Osteoblast (primary cell): Measurements from ENCODE around the gene RBMS2. TPM values are rescaled to one million over a fixed set of nuclear protein-coding genes. Genes with fewer than 3 reads are reported as not detected.
A peak's percentile ranks its signal among the peaks of the same experiment; 100 is the strongest.

ENCODE experiments used
- DNase-seq: peaks from one replicate; pipeline ENCODE4 v3.0.0; 2011; ENCODE audit warnings: low spot score, mixed read lengths; ENCODE audit not compliant: insufficient read length; ENCODE audit errors: missing footprints
- H2AFZ ChIP-seq: 2 replicates; pipeline ENCODE4 v1.6.0; 2011; ENCODE audit warnings: mild to moderate bottlenecking, low read length
- H3K27ac ChIP-seq: 2 replicates; pipeline ENCODE4 v1.5.1; 2011; ENCODE audit warnings: mild to moderate bottlenecking, low read depth, low read length, moderate library complexity
- H3K27me3 ChIP-seq: 2 replicates; pipeline ENCODE4 v1.6.0; 2012; ENCODE audit warnings: mild to moderate bottlenecking, control low read depth, inconsistent platforms, low read length, moderate library complexity; ENCODE audit not compliant: insufficient read depth
- H3K36me3 ChIP-seq: 2 replicates; pipeline ENCODE4 v1.5.1; 2011; ENCODE audit warnings: mild to moderate bottlenecking, low read length, control low read depth, moderate library complexity; ENCODE audit not compliant: insufficient read depth
- H3K4me1 ChIP-seq: 2 replicates; pipeline ENCODE4 v1.5.1; 2011; ENCODE audit warnings: mild to moderate bottlenecking, low read length, control low read depth, moderate library complexity; ENCODE audit not compliant: insufficient read depth
- H3K4me2 ChIP-seq: 2 replicates; pipeline ENCODE4 v1.6.0; 2011; ENCODE audit warnings: mild to moderate bottlenecking, low read length; ENCODE audit not compliant: insufficient read depth
- H3K4me3 ChIP-seq: fragments of 200-600 bp; sonication (generic); 3 replicates; pipeline ENCODE4 v1.5.1; 2012; ENCODE audit warnings: mild to moderate bottlenecking, low read length, inconsistent platforms; ENCODE audit not compliant: insufficient read depth
- H3K79me2 ChIP-seq: 2 replicates; pipeline ENCODE4 v1.6.0; 2012; ENCODE audit warnings: mild to moderate bottlenecking, low read length, control low read depth, inconsistent platforms; ENCODE audit not compliant: insufficient read depth
- H3K9me3 ChIP-seq: 2 replicates; pipeline ENCODE4 v1.5.1; 2011; ENCODE audit warnings: low read depth, low read length, control low read depth
- H4K20me1 ChIP-seq: 2 replicates; pipeline ENCODE4 v1.6.0; 2012; ENCODE audit warnings: mild to moderate bottlenecking, low read length, control low read depth; ENCODE audit not compliant: insufficient read depth
- CTCF ChIP-seq: IDR thresholded peaks from 2 replicates; pipeline ENCODE4 v1.5.1; 2011; ENCODE audit warnings: mild to moderate bottlenecking, low read depth, low read length, moderate library complexity; ENCODE audit errors: extremely low read depth
- small RNA-seq: library from RNA; depleted of rRNA; stranded (forward); fragments of <200 nt; gene quantifications from one replicate; pipeline ENCODE3, GENCODE V24; 2012
- total RNA-seq: library from RNA; depleted of rRNA; stranded (reverse); fragments of >200 nt; gene quantifications from 2 replicates; pipeline ENCODE4 v1.2.3, GENCODE V29; 2012

The RBMS2 gene
- total RNA-seq, 1 donor, result 24.2 TPM

GRCh38 chr12:56645201-56645716 lies 123.6 kb downstream of the RBMS2 start:
- no peak for TF ChIP-seq CTCF
- H3K4me3 ChIP-seq, result peak overlapping the region; percentile 95
- H4K20me1 ChIP-seq, result peaks cover 26% of the 10 kb centered on the region
- peak overlapping the region; percentile 90 for H3K27ac ChIP-seq
- no peaks in the 10 kb centered on the region for H3K27me3 ChIP-seq
- peak overlapping the region; percentile 84 for H2AFZ ChIP-seq
- H3K4me1 ChIP-seq, result peaks cover 15% of the 10 kb centered on the region
- H3K36me3 ChIP-seq, result peaks cover 48% of the 10 kb centered on the region
- H3K79me2 ChIP-seq, result peaks cover 43% of the 10 kb centered on the region
- H3K4me2 ChIP-seq, result peak overlapping the region; percentile 100
- no peaks in the 10 kb centered on the region for H3K9me3 ChIP-seq
- DNase-seq, result no peak

Small RNA genes within 50 kb of the gene (small RNA-seq; reads per million reads assigned to genes)
- gene RNU6-343P, result not detected
- 3,656 reads per million, percentile 99 among the genes with 10 or more reads in this experiment for gene SNORD59A

Other genes starting within 250 kb of the RBMS2 start
- gene CS, start 221.5 kb upstream of the RBMS2 start, total RNA-seq, result 106 and 114 TPM in 2 replicates
- gene CNPY2, start 205.8 kb upstream of the RBMS2 start, total RNA-seq, result 82.5 and 83.7 TPM in 2 replicates
- 10.5 and 19.2 TPM in 2 replicates for gene PAN2, start 187.8 kb upstream of the RBMS2 start, total RNA-seq
- gene IL23A, start 182.9 kb upstream of the RBMS2 start, total RNA-seq, result not detected in 2 replicates
- 567 and 652 TPM in 2 replicates for gene STAT2, start 161.7 kb upstream of the RBMS2 start, total RNA-seq
- gene APOF, start 159.0 kb upstream of the RBMS2 start, total RNA-seq, result not detected in 2 replicates
- gene TIMELESS, start 72.4 kb upstream of the RBMS2 start, total RNA-seq, result 4.1 and 4.7 TPM in 2 replicates
- not detected in 2 replicates for gene MIP, start 67.2 kb upstream of the RBMS2 start, total RNA-seq
- gene SPRYD4, start 53.2 kb upstream of the RBMS2 start, total RNA-seq, result 2.5 and 2.7 TPM in 2 replicates
- 0.36 TPM in 1 of 2 replicates, not detected in the other for gene GLS2, start 33.7 kb upstream of the RBMS2 start, total RNA-seq
- gene BAZ2A, start 108.5 kb downstream of the RBMS2 start, total RNA-seq, result 49.6 and 51.3 TPM in 2 replicates
- 308 TPM in 2 replicates for gene ATP5F1B, start 124.2 kb downstream of the RBMS2 start, total RNA-seq
- gene PTGES3, start 166.5 kb downstream of the RBMS2 start, total RNA-seq, result 63.0 and 71.3 TPM in 2 replicates
- 808 and 845 TPM in 2 replicates for gene NACA, start 203.5 kb downstream of the RBMS2 start, total RNA-seq
- 5.0 and 5.8 TPM in 2 replicates for gene PRIM1, start 230.5 kb downstream of the RBMS2 start, total RNA-seq
- gene HSD17B6, start 241.5 kb downstream of the RBMS2 start, total RNA-seq, result 0.88 and 4.7 TPM in 2 replicates